Activated CD8-positive, alpha-beta memory T cell treated with anti-CD3 and anti-CD28 coated beads, Interleukin-2, amount 50 U/mL, for 24 hours (primary cell): ENCODE measurements around the gene ALOX5AP.

Experiments
- DNase-seq: peaks from one replicate; pipeline ENCODE4 v3.0.0-alpha.2; 2020; ENCODE audit errors: extremely low read depth

Gene ALOX5AP

GRCh38 chr13:30759748-30760147, 24.4 kb downstream of the ALOX5AP start:
- no peak for DNase-seq

- DNase-seq = no peak
Measured at GRCh38 chr13:30762643-30763042, 27.3 kb downstream of the ALOX5AP start.

- DNase-seq = no peak
Measured at GRCh38 chr13:30763786-30764413, 28.6 kb downstream of the ALOX5AP start.

GRCh38 chr13:30766231-30766630, 30.9 kb downstream of the ALOX5AP start:
- no peak for DNase-seq

- no peak for DNase-seq
Measured at GRCh38 chr13:30770929-30771328, 35.6 kb downstream of the ALOX5AP start.

- no peak for DNase-seq
Measured at GRCh38 chr13:30773561-30773960, 38.2 kb downstream of the ALOX5AP start.

GRCh38 chr13:30774214-30774730, 38.9 kb downstream of the ALOX5AP start:
- no peak for DNase-seq

GRCh38 chr13:30776661-30777060, 41.3 kb downstream of the ALOX5AP start:
- no peak for DNase-seq

- DNase-seq = no peak
Measured at GRCh38 chr13:30779016-30779415, 43.7 kb downstream of the ALOX5AP start.

GRCh38 chr13:30779608-30780007, 44.3 kb downstream of the ALOX5AP start:
- DNase-seq = no peak

- no peak for DNase-seq
Measured at GRCh38 chr13:30780338-30780981, 45.1 kb downstream of the ALOX5AP start.

GRCh38 chr13:30785191-30785850, 50.0 kb downstream of the ALOX5AP start:
- DNase-seq = no peak

- no peak for DNase-seq
Measured at GRCh38 chr13:30786648-30787047, 51.3 kb downstream of the ALOX5AP start.

- DNase-seq = no peak
Measured at GRCh38 chr13:30787738-30788525, 52.6 kb downstream of the ALOX5AP start.

- DNase-seq = no peak
Measured at GRCh38 chr13:30789166-30789862, 54.0 kb downstream of the ALOX5AP start.

- DNase-seq = no peak
Measured at GRCh38 chr13:30790592-30790991, 55.2 kb downstream of the ALOX5AP start.

GRCh38 chr13:30791354-30792001, 56.1 kb downstream of the ALOX5AP start:
- DNase-seq = no peak

- no peak for DNase-seq
Measured at GRCh38 chr13:30792285-30793000, 57.1 kb downstream of the ALOX5AP start.

GRCh38 chr13:30796132-30796572, 60.8 kb downstream of the ALOX5AP start:
- DNase-seq = no peak
